ELR (cell line): Measurements from ENCODE around the gene PSMB10.
"Not testable (repeated sequence)": the region's sequence is repeated elsewhere in the genome, so short reads cannot be mapped to it uniquely, and the experiment has no call there.

Source experiments
- DNase-seq: peaks from one replicate; pipeline ENCODE4 v3.0.0-alpha.2; 2015; ENCODE audit warnings: low read depth

The PSMB10 gene

DNA sequence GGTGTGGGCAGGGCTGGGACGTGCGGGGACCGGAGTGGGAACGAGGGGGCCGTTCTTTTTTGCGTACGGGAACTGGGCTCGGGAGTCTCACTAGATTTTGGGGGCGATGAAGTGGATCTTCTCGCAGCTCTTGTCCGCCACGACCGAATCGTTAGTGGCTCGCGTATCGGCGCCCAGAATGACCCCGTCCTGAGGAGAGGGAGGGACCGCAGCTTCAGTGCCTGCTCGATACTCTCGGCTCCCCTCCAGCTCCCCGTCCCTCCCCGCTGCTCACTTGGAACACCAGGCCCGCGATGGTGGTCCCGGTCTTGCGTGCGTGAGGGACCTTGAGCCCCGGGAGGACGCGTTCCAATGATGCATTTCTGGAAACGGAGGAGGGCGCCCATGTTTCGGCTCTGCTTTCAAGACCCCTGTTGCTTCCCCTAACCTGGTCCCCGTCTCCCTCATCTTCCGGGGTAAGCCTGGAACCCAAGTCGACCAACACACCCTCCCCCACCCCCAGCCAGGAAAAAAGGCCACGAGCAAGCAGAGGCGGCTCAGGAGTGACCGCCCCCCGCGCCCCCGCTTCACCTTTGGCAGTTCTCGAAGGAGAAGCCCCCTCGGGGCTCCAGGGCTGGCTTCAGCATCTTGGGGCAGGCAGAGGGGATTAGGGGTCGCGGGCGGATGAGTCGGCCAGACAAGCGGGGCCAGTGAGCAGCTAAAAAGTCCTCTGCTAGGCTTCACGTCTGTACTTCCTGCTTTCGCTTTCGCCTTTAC is at the start of gene PSMB10:
PSMB10 (minus strand) TSS at position 727 of the 756 bp plus-strand sequence; CDS start at position 626, 101 bp downstream.
- DNase-seq: peak; percentile 53

DNA sequence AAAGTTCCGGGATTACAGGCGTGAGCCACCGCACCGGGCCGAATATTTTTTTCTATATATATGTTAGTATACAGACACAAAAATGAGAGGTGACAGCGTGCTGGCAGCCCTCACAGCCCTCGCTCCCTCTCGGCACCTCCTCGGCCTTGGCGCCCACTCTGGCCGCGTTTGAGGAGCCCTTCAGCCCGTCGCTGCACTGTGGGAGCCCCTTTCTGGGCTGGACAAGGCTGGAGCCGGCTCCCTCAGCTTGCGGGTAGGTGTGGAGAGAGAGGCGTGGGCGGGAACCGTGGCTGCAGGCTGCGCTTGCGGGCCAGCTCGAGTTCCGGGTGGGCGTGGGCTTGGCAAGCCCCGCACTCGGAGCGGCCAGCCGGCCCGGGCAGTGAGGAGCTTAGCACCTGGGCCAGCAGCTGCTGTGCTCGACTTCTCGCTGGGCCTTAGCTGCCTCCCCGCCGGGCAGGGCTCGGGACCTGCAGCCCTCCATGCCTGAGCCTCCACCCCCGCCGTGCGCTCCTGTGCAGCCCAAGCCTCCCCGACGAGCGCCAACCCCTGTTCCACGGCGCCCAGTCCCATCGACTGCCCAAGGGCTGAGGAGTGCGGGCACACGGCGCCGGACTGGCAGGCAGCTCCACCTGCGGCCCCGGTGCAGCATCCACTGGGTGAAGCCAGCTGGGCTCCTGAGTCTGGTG is 45.5 kb upstream of the PSMB10 start:
- DNase-seq: no peak

DNA sequence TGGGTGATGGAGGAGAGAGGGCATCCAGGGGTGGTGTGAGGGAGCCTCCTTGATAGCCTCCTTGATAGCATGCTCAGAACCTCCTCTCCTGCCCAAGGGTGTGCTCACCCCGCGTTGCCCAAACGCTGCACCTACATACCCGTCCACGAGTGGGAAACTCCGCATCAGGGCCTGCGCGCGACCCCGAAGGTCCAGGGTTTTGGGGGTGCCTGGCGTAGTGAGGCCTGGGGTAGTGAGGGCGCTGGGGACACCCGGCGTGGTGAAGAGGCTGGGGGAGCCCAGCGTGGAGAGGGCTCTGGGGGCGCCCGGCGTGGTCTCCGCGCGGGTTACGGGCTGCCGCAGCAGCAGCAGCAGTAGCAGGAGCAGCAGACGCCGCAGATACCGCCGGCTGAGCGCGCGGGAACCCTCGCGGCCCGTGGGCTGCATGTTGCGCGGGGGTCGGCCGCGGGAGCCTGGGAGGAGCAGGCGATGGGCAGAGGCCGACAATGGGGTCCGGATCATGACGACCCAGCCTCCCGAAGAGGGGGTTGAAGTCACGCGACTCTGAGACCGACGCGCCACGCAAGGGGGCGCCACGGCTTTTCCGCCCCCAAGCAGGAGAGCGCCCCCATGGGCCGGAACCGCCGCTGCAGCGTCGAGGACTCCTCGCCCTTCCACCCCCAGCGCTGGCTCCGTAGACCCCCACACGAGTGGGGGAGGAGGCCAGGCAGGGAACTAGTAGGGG is 43.5 kb upstream of the PSMB10 start, which contains the start of gene DPEP3:
DPEP3 (minus strand) TSS at position 545 of the 724 bp plus-strand sequence; CDS start at position 426, 119 bp downstream.
- DNase-seq: no peak

DNA sequence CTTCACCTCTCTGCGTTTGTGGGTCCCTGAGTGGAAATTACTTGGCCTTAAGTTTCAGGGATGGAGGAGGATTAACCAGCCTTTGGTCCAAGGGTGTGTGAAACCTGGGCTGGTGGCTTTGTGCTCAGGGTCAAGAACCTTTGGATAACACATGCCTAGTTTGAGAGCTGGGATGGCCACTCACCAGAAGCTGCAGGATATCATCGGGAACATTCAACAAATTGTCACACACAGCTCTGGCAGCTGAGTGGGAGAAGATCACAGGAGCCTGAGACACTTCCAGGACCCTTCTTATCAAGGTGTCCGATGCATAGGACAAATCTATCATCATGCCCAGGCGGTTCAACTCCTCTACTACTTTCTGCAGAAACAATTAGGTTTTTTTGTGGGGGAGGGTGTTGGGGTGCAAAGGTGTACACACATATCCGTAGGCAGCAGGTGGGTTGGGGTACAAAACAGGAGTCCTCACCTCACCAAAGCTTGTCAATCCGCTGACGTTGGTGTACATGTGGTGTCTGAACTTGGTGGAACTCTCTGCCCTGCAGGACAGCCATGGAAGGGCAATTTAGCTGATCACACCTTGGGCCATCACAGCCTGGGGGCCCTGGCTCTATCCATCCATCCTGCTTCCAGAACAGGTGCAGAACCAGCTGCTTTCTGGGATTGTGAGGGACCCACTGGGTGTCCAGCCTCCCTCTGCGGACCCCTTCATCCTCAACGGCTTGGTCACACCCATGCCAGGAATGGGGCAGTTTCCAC is 41.0 kb upstream of the PSMB10 start:
- DNase-seq: no peak

DNA sequence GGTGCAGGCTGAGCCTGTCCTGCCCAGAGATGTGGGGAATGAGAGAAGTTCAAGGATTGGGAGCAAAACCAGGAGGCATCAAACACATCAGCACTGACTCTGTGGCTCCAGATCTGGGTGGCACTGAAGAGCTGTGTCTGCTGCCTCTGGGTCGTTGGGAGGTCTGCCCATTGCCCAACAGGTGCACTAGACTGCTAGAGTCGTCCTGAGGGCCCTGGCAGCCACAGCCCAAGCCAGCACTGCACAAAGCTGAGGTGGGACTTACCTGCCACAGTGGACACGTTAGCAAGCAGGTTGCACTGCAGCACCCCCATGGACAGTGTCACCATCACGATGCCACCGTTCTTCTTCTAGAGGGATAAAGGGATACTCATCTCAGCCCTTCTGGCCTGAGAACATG is 40.4 kb upstream of the PSMB10 start:
- no peak for DNase-seq

DNA sequence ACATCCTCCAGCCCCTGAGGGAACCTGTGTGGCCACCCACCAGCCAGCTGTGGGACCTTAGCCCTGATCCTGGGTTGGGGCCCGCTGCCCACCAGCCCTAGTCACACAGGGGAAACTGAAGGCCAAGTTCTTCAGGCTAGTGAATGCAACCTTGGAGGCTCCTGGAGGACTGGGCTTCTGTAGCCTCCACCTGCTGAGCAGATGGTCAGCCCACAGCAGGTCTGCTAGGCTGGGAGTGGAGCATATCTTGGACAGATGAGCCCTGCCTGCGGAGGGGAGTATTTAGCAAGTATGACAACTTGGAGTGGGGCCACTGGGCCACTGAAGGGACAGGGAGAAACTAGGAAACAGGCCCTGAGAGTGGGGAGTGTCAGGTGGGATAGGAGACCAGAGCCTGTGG is 39.6 kb upstream of the PSMB10 start:
- DNase-seq: no peak

DNA sequence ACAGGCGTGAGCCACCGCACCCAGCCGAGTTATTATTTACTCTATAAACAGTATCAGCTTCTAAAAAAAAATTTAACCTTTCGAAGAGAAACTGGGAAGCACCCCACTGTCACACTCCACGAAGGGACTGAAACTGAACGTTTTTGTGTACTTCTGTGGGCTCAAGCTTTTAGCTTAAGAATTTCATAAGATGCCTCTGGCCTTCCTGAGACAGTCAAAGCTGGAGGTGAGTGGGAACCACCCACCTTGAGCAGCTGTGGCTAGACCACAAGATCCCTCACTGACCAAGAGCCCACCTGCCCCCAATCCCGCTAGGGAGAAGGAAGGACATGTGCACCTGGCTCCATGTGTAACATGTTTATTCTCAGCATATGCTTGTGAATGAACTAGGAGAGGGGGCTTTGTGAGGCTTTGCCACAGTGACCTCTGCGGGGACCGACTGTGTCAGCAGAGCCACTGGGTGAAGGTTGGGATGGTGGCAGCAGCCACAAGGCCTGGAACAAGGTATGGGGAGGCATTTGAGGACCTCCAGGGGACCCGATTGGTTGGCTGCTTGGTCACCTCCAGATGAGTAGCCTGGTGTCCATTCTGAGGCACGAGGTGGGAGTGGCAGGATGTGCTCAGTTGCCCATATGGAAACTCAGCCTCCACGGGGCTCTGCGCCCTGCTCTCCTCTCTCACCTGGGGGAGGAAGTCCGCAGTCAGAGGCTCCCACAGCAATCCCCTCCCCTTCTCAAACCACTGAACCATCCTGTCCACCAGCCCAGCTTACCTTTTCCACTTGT is 38.9 kb upstream of the PSMB10 start:
- DNase-seq: no peak

DNA sequence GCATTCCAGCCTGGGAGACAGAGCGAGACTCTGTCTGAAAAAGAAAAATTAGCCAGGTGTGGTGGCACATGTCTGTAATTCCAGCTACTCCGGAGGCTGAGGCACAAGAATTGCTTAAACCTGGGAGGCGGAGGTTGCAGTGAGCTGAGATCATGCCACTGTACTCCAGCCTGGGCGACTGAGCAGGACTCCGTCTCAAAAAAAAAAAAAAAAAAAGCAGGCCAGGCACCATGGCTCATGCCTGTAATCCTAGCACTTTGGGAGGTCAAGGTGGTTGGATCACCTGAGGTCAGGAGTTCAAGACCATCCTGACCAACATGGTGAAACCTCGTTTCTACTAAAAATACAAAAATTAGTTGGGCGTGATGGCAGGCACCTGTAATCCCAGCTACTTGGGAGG is 35.6 kb upstream of the PSMB10 start:
- not testable (repeated sequence) for DNase-seq

DNA sequence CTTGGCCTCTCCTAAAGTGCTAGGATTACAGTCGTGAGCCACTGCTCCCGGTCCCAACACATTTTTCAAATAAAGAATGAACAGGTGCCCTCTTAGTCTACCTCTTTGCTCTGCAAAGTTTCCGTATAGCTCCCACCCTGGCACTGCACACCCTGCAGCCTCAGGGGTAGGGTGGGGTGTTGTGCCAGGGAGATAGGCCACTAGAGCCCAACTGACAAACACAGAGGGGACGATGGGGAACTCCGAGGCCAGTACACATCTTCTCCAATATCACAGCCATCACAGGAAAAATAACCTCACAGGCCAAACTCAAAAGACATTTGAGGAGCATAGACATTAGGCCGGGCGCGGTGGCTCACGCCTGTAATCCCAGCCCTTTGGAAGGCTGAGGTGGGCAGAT is 34.5 kb upstream of the PSMB10 start:
- DNase-seq: no peak

DNA sequence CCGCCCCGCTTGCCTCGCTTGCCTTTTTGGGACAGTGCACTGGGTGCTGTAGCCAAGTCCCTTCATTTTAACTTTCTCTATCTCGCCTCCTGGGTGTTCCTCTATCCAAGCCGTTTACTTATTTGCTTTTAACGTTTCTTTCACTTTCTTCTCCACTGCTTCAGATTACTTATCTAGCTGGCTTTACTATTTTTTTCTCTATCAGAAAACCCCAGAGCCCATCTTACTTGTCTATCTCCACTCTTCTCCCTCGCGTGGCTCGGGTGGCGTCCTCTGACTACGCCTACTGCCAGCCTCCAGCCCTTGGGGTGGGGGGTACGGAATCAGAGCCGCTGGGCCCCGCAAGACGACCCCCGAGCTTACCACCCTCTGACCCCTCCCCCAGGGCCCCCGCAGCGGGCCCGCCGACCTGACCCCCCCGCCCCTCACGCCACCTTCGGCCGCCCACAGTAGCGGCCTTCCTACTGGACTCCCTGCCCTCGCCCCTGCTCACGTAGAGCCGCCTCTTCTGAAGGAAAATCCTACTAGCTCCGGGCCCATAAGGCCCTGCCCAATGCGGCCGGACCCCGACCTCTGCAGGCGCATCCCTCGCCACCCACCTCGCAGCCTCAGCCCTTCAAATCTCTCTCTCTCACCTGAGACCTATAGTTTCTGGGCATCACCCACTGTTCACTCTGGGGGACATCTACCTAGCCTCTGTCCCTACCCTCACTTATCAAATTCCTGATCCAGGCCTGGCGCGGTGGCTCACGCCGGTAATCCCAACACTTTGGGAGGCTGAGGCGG is 32.8 kb upstream of the PSMB10 start:
- peak; percentile 30 for DNase-seq

DNA sequence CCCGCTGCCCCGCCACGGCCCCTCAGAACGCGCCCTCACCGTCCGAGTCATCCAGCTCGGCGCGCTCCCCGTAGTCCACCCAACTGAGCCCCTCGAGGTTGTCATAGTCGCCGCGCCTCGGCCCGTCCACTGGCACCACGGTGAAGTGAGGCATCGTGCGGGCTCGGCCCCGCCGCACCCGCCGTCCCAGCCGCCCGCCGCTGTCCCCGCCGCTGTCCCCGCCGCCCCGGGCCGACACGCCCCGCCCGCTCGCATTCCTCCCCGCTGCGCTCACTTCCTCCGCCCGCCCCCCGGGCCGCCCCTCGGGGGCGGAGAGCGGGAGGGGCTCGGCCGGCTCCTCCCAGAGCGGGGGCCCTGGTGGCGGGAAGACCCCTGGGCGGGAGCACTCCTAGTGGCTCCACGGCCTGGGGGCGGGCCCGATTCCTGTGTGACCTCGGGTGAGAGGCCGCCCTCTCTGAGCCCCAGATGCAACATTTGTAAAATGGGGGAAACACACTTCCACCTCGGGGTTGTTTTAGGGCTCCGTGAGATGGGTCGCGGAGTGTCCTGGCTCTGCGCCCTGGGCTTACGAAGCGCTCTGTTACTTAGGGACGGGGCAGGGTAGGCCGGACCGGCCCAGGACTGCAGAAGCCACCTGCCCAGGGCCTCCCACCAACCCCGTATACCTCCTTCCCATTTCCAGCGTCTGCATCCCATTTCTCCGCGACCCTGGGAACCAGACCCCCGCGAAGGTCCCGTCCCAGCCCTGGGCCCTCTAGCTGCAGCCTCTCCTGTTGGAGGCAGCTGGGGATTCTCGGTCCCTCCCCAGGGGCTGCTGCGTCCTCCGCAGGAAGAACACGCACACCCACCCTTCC is 32.0 kb upstream of the PSMB10 start, which contains the start of gene SLC12A4:
SLC12A4 (minus strand) TSS at position 238 of the 854 bp plus-strand sequence; CDS start at position 154, 84 bp downstream.
- DNase-seq: peak; percentile 90

DNA sequence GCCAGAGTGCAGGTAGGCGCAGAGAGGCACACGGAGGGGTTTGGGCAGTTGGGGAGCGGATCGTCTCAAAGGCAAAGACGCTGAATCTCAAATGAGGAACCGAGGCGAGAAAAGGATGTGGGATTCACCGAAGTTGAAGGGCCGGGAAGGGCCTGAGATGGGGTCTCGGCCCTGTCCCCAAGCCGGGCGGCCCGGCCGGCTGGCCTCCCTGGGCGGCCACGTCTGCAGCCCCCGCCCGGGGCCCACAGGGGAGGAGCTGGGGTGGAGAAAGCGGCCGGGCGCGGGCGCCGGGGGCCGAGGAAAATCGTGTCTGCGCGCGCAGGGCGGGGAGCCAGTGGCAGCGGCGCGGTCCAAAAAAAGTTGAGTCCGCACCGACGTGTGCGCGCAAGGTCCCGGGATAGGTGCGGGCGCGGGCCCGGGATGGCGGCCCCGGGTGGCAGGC is 31.3 kb upstream of the PSMB10 start:
- peak; percentile 56 for DNase-seq

DNA sequence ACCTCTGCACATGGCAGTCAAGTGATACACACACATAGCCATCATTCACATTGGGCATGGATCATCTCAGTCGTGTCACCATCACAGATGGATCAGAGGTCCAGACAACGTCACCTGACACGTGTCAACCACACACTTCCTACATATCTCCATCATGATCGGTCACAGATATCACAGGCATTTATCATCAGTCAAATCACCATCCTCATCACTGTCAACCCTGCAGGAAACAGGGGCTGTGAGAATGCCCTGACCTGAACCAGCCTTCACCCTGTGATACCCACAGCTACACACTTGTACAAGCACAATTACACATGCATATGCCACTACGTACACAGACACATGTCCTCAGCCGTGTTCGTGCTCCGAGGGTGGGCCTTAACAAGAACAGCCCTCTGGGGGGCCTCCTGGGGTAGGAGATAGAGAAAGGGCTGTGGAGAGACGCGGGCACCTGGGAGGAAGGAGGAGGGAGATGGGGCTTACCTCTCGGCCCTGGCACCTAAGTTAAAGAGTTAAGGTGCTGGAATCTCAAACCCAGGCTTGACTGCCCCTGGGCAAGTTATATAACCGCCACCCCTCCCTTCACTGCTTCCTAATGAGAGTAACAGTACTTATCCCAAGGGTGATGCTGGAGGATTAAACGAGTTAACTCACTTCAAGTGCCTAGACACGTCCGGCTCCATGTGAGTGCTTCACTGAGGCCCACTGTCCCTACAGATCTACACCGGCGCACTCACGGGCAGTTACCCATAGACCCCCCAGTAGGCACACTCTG is 30.7 kb upstream of the PSMB10 start:
- peak; percentile 64 for DNase-seq

DNA sequence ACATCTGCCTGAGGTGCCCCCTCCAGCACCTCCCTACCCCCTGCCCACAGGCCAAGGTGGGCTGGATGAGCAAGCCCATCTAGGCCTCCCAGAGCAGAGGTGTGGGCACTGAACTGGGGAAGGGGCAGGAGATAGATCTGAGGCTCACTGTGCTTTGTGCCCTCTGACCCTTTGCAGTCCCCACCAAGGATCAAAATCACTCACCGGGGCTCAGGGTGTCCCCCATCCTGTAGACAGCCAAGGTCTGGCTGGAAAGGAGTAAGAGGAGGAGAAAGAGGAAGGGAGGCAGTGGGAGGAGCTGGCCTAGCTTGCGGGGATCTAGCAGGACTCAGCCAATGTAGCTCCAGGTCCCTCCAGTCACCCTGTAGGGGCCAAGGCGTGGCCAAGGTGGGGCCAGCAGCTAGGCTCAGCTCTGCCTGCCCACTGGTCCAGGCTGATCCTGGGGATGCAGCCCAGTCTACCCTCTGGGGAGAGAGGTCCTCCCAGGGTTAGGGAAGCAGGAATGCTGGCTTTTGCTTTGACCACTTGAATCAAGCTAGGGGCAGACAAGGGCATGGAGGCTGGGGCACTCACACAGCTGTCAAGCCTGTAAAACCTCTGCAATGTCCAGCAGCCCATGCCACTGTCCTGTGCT is 30.0 kb upstream of the PSMB10 start:
- DNase-seq: peak; percentile 62

DNA sequence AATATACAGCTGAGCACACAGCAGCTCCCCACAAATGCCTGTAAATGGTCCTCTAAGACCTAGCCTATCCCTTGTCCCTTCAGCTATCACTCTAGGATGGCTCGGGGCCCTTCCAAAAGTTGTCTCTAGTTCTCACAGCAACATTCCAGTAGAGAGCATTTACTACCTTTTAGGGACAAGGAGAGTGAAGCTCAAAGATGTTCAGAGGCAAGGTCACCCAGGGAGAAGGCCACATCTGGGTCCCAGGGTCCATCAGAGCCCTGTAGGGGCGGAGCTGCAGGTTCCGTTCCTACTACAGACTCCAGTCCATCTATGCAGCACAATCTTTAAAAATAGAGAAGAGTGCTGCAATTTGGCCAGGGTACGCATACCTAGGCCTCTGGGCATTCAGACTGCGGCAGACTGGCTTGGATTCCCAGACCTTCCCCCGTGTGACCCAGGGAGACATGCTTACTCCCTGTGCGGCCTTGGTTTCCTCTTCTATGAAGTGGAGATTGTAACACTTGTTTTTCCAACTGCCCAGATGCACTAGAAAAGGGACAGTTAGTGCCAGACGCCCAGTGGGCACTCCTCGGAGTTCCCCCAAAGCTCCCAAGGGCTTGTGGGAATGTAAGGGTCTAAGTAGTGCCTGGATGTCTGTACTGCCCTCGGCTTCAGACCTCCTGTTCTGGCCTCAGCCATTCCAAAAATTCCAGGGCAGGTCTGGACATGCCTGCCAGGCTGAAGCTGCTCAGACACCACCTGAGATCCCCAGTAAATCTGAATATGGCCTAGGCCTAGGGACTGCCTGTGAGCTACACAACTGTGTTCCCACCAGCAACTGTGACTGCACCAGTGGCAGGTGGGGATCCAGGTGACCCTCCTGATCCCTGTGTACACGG is 29.3 kb upstream of the PSMB10 start:
- DNase-seq: no peak

DNA sequence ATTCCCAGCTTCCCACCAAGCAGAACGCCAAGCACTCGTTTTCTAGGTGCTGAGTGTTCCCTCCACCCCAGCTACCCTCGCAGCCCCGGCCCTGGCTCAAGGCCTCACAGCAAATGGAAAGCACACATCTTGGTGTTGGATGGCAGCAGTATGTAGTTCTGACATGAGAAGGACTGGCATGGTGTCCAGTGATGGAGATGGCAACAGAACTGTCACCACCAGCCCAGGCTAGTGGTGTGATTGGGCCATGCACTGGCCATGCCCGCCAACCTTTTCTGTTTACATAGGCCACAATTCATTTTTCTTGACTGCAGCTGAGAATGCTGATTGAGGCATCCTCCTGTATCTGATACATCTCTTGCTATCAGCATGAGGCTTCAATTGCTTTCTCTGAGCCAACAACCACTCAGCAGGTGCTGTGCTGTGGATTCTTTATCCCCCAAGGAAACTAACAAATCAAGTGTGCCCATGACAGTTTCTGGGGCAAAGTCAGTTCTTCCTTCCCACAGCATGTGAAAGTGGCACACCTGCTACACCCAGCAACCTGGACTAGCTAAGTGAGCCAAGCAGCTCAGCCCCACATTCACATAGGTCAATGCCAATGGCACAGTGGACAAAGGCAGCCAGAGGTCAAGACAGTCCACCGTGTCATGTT is 28.0 kb upstream of the PSMB10 start:
- no peak for DNase-seq
